Stimulated activated CD4-positive, alpha-beta T cell treated with anti-CD3 and anti-CD28 coated beads, TNF-alpha, amount 100 ng/mL, for 4 hours (primary cell): ENCODE measurements around the gene SMIM8.
"Not testable (repeated sequence)": the region's sequence is repeated elsewhere in the genome, so short reads cannot be mapped to it uniquely, and the experiment has no call there.

Experiments
- DNase-seq, 3 experiments: peaks; one replicate each; pipeline ENCODE4 v3.0.0-alpha.2; 2020; ENCODE audit warnings: low read depth in 3 of 3

Gene SMIM8, protein sequence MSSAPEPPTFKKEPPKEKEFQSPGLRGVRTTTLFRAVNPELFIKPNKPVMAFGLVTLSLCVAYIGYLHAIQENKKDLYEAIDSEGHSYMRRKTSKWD

DNA sequence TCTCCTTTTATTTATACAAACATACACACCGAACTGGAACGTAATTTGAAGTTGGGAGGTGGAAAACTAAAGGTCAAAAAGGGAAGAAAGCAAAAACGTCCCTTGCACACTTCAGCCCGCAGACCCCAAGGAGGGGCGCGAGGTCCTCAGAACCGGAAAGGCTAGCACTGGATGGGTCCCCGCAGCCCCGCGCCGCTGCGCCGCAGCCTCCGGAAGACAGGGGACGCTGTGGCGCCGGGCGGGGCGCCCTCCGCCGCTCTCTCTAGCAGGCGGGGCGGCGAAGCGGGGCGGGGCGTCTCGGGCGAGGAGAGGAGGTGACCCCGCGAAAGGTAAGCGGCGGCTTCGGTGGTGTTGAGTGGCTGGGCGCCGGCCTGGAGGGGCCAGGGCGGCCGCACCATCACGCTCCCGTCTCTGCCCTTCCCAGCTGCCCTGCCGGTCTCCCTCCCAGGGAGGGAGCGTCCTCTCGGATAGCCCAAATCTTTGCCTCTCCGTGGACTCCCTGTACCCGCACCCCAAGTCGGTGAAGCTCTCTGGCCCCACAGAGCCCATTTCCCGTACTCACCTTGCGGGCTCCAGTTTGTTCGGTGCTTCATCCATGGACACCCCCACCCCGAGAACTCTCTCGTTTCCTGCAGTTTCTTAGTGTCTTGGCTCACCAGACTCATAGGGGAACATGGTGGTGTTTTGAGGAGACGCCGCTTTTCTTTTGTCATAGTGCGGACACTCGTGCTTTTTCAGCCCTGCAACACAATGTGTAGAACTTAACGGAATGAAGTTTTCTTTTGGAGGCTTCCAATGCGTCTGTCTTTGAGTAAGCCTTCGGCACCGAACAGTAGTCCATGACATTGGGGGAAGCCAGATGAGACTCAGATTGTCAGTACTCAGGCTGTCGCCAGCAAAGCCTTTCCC is at the start of gene SMIM8:
SMIM8 (plus strand) TSS at position 285 of the 909 bp plus-strand sequence. CDS start 14,444 bp downstream, outside the sequence.
- DNase-seq = peak; percentile 70 to 79 (median 74)

DNA sequence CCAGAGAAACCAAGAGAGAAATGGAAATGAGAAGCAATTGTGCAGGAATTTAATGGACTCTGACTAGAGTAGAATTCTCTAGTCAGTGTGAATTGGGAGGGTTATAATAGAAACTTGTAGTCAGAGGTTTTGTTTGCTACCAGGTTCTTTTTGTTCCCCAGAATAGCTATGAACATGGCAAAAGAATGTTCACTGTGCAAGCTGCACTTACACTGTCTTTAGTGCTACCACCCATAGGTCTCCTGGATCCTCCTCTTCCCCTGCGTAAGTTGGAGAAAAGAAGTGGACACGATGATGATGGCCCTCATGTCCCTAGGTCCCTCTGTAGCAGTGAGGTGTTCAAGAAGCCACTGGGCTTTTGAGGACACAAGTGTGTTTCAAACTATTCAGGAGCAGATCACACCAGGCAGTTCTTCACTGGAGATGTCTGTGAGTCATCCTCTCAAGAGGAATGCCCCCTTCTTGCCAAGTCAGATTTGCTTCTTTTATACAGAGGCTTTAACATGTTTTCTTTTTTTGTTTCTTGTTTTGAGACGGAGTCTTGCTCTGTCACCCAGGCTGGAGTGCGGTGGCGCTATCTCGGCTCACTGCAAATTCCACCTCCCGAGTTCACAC is 47.6 kb upstream of the SMIM8 start:
- no peak for DNase-seq

DNA sequence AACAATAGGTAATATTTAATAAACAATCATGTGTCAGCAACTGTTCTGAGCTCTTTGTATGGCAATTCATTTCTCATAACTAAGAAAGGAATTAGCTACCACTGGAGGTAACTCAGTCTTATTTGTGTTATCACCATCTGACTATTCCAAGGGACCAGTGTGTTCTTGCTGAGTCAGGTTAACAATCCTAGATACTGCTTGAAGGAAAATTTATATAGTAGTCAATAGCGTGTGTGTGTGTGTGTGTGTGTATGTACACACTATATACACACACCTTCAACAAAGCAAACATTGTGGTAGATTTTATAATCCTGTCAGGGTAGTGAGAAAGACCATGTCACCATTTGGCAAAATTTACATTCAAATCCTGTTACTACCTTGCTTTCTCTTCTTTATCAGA is 45.8 kb upstream of the SMIM8 start:
- no peak for DNase-seq

DNA sequence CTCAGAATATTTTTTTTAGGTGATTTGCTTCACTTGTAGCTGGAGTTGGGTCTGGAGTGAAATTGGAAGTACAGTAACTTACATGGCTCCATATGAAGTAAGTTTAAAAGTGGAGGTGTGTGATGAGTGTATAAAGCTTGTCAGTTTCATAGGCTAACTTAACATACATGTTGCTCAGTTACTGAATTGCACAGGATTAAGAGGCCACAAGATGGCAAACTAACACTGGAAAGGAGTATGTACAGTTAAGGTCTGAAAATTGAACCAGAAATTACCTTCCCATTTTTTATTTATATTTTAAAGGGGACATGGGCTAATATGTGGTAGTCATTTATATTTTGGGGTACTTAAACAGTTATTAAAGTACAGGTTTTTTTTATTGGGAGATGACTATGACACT is 45.3 kb upstream of the SMIM8 start:
- DNase-seq = no peak

DNA sequence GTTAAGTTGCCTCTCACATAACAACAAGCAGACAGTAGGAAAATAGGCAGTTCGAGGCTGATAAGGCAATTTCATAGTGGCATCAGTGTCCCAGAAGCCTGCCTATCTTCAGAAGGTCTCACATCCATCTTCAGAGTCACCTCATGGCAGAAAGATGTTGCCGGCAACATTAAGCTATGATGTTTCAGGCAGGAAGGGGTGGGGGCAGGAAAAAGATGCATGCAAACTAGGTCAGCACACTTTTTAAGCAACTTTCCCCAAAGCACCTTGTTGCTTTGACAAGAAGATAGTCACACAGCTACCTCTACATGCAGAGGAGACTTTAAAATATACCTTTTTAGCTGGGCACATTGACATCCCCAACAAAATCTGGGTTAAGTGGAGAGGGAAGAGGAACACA is 43.2 kb upstream of the SMIM8 start:
- DNase-seq = no peak

DNA sequence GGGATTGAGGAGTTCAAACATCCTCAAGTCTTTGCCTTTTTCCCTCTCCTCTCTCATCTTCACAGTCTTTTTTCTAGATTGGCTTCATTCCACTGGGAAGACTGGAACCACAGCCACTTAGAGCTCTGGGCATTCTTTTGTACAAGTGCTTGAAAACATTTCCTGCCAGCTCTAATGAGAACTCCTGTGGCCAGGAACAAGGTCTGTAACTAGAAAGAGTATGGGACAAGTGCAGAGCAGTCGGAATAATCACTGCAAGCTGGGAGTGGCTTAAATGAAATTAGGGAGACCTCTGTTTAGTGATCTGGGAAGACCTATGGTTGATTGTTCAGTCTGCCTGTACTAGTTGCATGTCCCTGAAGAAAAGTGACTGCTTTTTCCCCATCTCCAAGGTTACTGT is 41.0 kb upstream of the SMIM8 start:
- DNase-seq = no peak

DNA sequence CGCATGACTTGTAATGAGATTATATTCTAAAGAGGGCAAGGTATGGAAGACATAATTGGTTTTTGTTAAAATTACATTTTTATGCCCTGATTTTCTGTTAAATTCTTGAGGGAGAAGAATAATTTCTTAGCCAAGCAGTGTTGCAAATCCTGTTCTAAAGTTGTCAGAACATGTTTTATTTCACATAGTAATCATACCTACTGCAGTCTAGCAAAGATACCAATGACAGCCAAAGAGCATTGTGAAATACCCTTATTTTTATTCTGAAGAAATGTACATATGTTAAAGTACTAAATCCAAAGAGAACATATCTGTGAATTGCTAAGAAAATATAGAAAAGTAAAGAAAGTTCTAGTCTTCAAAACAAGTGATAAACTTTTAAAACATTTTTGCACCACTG is 39.6 kb upstream of the SMIM8 start:
- DNase-seq = no peak

DNA sequence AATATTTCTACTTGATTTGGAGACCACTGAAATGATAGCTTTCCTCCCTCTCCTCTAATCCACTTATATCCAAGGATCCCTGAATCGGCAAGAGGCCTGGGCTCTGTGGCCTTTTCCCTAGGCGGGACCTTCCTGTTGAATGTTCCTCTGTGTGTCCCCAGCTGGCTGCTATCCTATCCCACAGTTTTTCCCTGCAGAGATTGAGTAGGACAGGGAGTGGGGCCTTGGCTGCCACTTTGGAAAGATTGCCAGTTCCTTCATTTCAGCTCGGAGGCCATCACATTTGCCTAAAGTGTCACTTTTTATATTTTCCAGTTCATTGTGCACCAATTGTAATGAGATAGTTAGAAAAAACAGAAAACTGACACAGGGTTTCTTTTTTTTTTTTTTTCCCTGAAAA is 38.9 kb upstream of the SMIM8 start:
- no peak for DNase-seq

DNA sequence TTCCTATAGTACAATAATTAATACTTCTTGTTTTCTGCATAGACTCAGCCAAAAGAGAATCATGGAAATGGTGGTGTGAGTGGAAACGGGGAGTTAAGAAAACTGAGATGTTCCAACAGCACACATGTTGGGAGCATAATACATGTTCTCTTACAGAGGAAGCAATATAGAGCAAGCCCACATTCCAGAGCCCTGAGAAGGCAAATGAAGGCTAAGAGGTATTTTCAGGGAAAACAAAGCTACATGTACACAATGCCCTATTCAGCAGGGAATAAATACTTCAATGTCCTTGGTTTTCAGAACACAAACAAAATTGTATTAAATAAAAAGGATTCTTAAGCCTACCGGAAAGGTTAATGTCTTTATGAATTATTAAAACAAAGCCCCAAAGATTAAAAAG is 35.1 kb upstream of the SMIM8 start:
- DNase-seq = no peak

DNA sequence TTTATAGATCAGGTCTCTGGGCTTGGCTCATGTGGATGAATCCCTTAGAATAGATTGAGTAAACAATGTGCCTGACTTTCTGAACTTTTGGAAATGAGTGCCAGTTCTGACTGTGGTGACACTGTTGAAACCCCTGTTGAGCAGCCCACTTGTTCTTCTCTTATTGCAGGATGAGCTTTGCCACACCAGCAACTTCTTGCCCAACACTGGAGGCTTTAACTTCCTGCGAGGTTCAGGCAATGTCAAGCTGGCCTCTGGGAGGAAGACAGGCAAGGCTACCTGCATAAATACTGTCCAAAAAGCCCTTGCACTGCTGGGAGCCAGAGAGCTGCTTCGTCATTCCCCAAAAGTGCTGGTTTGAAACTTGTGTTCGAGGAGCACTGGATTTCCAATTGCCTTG is 32.8 kb upstream of the SMIM8 start:
- DNase-seq = no peak

DNA sequence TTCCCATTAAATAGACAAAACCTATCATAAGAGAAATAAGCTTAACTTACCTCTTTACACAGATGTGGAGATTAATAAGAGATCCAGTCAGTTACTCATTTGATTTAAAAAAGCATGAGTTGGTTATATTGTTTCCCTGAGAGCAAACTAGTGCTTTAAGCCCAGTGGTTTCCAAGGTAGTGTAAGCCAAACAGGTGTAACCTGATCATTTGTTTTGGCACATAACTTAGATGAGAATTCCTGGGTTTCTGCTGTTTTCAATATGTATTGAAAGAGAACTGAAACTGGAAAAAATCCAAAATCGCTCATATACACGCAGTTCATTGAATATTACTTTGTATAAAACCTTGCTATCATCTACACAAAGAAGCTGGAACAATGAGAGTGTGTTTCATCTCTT is 30.5 kb upstream of the SMIM8 start:
- no peak for DNase-seq

DNA sequence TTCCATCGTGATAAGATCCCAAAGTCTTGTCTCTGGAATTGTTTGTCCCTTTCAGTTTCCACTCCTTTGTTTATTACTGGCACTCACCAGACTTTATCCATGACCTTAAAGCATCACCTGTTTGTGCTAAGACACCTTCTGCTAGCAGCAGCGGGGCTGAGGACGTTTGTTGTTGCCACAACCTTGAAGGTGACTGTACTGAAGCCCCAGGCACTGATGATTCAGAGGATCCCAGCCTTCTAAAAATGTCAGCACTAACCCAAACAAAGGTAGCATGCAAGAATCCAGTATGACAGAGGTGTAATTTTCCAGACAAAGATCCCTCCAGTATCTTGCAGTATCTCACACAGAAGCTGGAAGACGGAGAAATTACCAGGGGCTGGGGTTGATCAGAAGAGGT is 28.9 kb upstream of the SMIM8 start:
- no peak for DNase-seq

DNA sequence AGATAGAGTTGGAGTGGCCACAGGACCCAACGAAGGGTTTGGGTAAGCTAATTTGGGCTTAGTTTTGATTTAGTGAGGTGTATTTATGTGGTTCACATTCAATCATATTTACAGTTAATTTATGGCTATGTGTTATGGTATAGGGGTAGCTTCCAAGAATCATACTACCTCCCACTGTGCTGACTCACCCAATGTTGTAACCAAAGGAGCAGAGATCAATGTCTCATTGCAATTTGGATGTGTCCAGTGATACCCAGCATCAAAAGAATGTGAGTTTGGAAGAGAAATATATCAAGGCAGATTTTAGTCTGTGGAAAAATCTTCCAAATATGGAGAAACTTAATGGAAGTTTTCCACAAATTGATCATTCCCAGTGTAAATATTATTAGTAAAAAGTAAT is 25.3 kb upstream of the SMIM8 start:
- DNase-seq = no peak

DNA sequence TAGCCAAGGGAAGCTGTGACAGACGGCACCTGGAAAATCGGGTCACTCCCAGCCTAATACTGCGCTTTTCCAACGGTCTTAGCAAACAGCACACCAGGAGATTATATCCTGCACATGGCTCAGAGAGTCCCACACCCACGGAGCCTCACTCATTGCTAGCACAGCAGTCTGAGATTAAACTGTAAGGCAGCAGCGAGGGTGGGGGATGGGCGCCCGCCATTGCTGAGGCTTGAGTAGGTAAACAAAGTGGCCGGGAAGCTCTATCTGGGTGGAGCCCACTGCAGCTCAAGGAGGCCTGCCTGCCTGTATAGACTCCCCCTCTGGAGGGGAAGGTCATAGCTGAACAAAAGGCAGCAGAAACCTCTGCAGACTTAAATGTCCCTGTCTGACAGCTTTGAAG is 21.1 kb upstream of the SMIM8 start:
- not testable (repeated sequence) for DNase-seq

DNA sequence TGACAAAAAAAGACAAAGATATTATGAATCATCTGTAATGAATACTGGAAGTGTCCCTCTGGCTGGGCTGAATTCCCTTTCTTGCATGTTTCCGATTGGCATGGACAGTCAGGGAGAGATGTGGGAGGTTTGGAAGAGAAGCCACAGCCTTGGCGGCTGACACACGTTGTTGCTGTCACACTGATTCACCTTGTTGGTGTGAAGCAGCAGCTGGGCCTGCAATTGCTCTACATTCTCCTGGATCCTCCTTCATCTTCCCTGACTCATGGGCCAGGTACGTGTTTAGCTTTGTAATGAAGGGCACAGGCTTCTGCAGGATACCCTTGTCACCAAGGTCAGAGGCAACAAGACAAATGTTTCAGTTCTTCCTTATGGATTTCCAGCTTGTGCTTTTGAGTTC is 13.4 kb upstream of the SMIM8 start:
- DNase-seq = no peak

DNA sequence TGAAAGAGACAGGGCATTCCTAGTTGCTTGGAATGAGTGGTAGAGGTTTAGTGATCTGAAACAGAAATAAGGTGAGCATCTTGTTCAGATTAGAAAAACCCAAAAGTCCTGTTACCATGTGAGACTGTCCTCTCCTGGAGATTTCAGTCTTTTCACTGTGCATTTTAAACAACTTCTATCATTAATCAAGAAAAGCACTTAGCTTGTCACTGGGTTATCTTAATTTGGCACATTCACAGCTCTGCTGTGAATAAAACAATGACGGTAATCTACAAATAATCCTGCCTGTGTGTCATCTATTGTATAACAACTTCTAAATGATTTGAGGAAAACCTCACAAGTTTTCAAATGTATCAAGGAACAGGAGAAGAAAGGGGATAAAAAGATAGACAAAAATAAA is 9.5 kb upstream of the SMIM8 start:
- DNase-seq = no peak

DNA sequence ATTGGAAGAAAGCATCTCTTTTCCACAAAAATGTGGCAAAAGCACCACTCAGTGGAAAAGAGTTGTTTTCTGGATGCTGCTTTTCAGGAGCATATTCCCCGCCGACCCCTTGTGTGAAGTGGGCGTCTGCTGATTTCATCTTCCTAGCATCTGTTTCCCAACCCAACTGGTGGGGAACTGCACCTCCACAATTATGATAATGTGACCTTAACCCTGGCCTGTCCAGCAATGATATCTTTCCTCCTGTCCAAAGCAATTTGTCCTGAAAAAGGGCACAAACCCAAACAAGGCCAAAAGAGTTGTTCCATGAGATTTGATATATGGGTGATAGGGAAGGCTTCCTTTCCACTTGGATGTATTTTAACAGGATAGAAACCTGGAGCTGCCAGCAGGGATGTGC is 7.3 kb upstream of the SMIM8 start:
- DNase-seq = no peak

DNA sequence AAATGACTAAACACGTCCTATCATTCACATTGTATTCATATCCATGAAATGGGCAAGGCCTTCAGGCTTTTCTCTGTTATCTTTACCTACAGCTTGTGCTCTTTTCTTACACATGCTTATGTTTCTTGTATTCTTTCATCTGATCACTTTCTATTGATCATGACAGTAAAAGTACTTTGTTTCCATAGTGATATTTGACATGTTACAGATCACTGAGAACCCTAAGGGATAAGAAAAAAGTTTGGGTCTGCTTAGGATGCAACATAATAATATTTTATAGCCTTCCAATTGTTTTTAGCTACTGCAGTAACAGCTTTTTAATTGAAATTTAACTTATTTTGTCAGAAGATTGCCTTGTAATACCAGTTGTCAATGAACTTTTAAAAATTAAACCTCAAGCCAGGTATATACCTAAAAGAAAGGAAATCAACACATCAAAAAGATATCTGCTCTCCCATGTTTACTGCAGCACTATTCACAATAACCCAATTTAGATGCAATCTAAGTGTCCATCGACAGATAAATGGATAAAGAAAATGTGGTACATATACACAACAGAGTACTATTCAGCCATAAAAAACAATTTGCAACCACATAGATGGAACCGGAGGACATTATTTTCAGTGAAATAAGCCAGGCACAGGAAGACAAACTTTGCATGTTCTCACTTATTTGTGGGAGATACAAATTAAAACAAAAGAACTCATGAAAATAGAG is 3.0 kb upstream of the SMIM8 start:
- no peak for DNase-seq

DNA sequence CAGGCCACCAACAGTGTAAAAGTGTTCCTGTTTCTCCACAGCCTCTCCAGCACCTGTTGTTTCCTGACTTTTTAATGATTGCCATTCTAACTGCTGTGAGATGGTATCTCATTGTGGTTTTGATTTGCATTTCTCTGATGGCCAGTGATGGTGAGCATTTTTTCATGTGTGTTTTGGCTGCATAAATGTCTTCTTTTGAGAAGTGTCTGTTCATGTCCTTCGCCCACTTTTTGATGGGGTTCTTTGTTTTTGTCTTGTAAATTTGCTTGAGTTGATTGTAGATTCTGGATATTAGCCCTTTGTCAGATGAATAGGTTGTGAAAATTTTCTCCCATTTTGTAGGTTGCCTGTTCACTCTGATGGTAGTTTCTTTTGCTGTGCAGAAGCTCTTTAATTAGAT is 1.5 kb downstream of the SMIM8 start:
- DNase-seq = not testable (repeated sequence)

DNA sequence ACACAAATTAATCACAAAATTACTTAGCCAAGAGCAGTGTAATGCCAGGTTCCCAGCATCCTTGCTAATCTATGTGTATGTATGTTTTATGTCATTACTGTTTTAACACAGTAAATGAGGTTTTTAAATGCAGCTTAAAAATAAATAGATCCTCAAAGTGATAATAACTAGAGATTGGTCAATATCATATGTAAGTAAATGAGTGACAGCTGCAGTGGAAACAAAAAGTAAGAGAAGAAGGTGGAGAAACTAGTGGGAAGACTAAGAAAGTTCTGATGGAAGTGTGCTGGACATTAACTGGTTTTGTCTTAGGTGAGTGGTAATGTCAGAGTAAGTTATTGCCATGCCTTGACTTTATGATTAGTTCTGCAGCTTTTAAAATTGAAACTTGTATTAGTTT is 8.6 kb downstream of the SMIM8 start:
- DNase-seq = no peak

DNA sequence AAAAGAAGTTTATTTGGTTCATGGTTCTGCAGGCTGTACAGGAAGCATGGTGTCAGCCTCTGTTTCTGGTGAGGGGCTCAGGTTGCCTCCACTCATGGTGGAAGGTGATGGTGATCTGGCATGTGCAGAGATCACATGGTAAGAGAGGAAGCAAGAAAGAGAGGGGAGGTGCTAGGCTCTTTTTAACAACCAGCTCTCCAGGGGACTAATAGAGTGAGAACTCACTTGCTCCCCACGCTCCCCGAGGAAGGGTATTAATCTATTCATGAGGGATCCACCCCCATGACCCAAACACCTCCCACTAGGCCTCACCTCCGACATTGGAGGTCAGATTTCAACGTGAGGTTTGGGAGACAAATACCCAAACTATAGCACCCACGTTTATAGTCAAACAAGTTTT is 10.6 kb downstream of the SMIM8 start:
- DNase-seq = no peak

DNA sequence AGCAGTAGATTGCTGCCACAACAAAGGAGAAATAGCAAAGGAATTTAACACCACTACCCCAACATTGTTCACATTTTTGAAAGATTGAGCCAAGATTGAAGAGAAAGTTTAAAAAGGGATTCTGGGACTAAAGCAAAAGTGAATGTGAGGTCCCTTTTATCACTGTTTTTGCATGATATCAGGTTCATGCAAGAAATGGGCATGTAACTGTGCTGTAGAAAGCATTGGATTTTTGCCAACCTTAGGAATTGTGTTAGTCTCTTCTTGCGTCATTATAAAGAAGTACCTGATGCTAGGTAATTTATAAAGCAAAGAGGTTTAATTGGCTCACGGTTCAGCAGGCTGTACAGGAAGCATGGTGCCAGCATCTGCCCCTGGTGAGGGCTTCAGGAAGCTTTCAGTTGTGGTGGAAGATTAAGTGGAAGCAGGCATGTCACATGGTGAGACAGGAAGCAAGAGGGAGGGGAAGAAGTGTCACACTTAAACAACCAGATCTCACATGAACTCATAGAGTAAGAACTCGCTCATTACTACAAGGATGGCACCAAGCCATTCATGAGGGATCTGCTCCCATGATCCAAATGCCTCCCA is 11.3 kb downstream of the SMIM8 start:
- DNase-seq = no peak
